Smooth muscle cell (in vitro differentiated cells): ENCODE data around the gene GNG3. TPM values are rescaled to one million over a fixed set of nuclear protein-coding genes. Genes with fewer than 3 reads are reported as not detected.

ENCODE experiments used
- DNase-seq: peaks from one replicate; lab custom pipeline; 2025; ENCODE audit not compliant: unreplicated experiment; lab: John Stamatoyannopoulos, UW
- H2AFZ ChIP-seq: fragments of 200-600 bp; sonication (generic); 2 replicates; pipeline ENCODE4 v1.6.0; 2016; ENCODE audit warnings: antibody characterized with exemption, low read depth, mild to moderate bottlenecking
- H3F3A ChIP-seq: fragments of 200-600 bp; sonication (generic); 2 replicates; pipeline ENCODE4 v1.6.0; 2017; ENCODE audit warnings: antibody characterized with exemption, low read depth
- H3K27ac ChIP-seq: fragments of 200-600 bp; sonication (generic); 2 replicates; pipeline ENCODE4 v1.5.1; 2016; ENCODE audit warnings: low read depth, mild to moderate bottlenecking
- H3K27me3 ChIP-seq: fragments of 200-600 bp; sonication (generic); 2 replicates; pipeline ENCODE4 v1.6.1; 2016; ENCODE audit warnings: low read depth, mild to moderate bottlenecking
- H3K36me3 ChIP-seq: fragments of 200-600 bp; sonication (generic); 2 replicates; pipeline ENCODE4 v1.5.1; 2016; ENCODE audit warnings: low read depth
- H3K4me1 ChIP-seq: fragments of 200-600 bp; sonication (generic); 2 replicates; pipeline ENCODE4 v1.5.1; 2016; ENCODE audit warnings: low read depth
- H3K4me2 ChIP-seq: fragments of 200-600 bp; sonication (generic); 2 replicates; pipeline ENCODE4 v1.6.0; 2016; ENCODE audit warnings: mild to moderate bottlenecking
- H3K4me3 ChIP-seq: fragments of 200-600 bp; sonication (generic); 2 replicates; pipeline ENCODE4 v1.5.1; 2016; ENCODE audit warnings: mild to moderate bottlenecking
- H3K79me2 ChIP-seq: fragments of 200-600 bp; sonication (generic); 2 replicates; pipeline ENCODE4 v1.6.0; 2016; ENCODE audit warnings: low read depth, mild to moderate bottlenecking
- H3K9ac ChIP-seq: fragments of 200-600 bp; sonication (generic); 2 replicates; pipeline ENCODE4 v1.6.0; 2016; ENCODE audit warnings: low read depth
- H3K9me3 ChIP-seq: fragments of 200-600 bp; sonication (generic); replicated peaks from 2 replicates; pipeline ENCODE4 v1.5.1; 2016; ENCODE audit warnings: low read depth
- H4K20me1 ChIP-seq: fragments of 200-600 bp; sonication (generic); 2 replicates; pipeline ENCODE4 v1.6.0; 2016; ENCODE audit warnings: low read depth
- CTCF ChIP-seq: fragments of 200-600 bp; sonication (generic); IDR thresholded peaks from 2 replicates; pipeline ENCODE4 v1.5.1; 2017; ENCODE audit warnings: borderline replicate concordance, mild to moderate bottlenecking, antibody characterized with exemption; ENCODE audit not compliant: insufficient read depth, poor library complexity, severe bottlenecking
- WGBS: methylation state at CpG from one replicate; pipeline ENCODE4 v1.1.7; 2016; ENCODE audit warnings: low lambda C conversion rate; 5-methylcytosine and 5-hydroxymethylcytosine counted together
- polyA plus RNA-seq: library from polyadenylated mRNA; unstranded; fragments of >200 nt; fragmentation: Nextera tagmentation; extraction: Ambion mirVana; gene quantifications from 2 replicates; pipeline ENCODE4 v1.2.1, GENCODE V29; 2016
- total RNA-seq: library from RNA; depleted of rRNA; stranded (reverse); fragments of >200 nt; gene quantifications from 2 replicates; pipeline ENCODE4 v1.2.3, GENCODE V29; 2014

The GNG3 gene
- total and polyA plus RNA-seq, 2 experiments from 2014 or later = 0.18 TPM; not detected in 1

DNA sequence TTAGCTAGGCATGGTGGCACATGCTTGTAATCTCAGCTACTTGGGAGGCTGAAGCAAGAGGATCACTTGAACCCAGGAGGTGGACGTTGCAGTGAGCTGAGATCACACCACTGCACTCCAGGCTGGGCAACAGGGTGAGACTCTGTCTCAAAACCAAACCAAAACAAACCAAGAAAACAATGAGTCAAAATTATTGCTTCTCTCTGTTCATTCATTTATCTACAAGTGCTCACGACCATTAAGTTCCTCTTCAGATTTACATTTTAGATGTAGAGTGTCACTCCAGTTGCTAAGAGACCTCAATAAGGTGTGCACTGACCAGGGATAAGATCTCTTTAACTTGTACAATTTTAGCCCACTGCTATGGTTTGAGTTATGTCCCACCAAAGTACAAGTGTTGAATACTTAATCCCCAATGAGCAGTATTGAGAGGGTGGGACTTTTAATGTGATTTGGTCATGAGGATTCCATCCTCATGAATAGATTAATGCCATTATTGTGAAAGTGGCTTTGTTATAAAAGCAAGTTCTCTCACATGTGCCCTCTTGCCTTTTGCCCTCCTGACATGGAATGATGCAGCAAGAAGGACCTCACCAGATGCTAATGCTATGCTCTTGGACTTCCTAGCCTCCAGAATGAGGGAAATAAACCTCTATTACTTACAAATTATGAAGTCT, 12.0 kb downstream of the GNG3 start:
- H3K36me3 ChIP-seq = peaks cover 31% of the 10 kb centered on the region
- no peak overlapping the region for H3K9ac ChIP-seq

GRCh38 chr11:62721994-62722393, 14.5 kb downstream of the GNG3 start:
- H3K27me3 ChIP-seq = no peaks in the 10 kb centered on the region
- no peak overlapping the region for H2AFZ ChIP-seq
- H3K4me1 ChIP-seq = peaks cover 16% of the 10 kb centered on the region
- DNase-seq = no peak
- H3K79me2 ChIP-seq = peaks cover 88% of the 10 kb centered on the region
- H3K36me3 ChIP-seq = peaks cover 31% of the 10 kb centered on the region
- no peak overlapping the region for H3K27ac ChIP-seq
- H4K20me1 ChIP-seq = peaks cover 53% of the 10 kb centered on the region
- H3K9ac ChIP-seq = no peak overlapping the region
- no peak for TF ChIP-seq CTCF
- no peak overlapping the region for H3K4me3 ChIP-seq
- no peaks in the 10 kb centered on the region for H3K9me3 ChIP-seq
- H3F3A ChIP-seq = peaks cover 24% of the 10 kb centered on the region
- WGBS = 80% methylated on average over 7 of the region's 7 CpGs
- H3K4me2 ChIP-seq = no peak overlapping the region

More for the DNA sequence above, 12.0 kb downstream of the GNG3 start:
- H2AFZ ChIP-seq = no peak overlapping the region
- peaks cover 5% of the 10 kb centered on the region for H3K4me1 ChIP-seq
- no peak overlapping the region for H3K4me3 ChIP-seq
- H3K27ac ChIP-seq = no peak overlapping the region
- no peak overlapping the region for H3K4me2 ChIP-seq
- no peak for DNase-seq
- H3K27me3 ChIP-seq = no peaks in the 10 kb centered on the region
- no peaks in the 10 kb centered on the region for H3K9me3 ChIP-seq
- 96% methylated on average over 2 of the region's 2 CpGs for WGBS
- no peak for TF ChIP-seq CTCF
- peaks cover 76% of the 10 kb centered on the region for H3K79me2 ChIP-seq
- H4K20me1 ChIP-seq = peaks cover 31% of the 10 kb centered on the region
- peaks cover 35% of the 10 kb centered on the region for H3F3A ChIP-seq

DNA sequence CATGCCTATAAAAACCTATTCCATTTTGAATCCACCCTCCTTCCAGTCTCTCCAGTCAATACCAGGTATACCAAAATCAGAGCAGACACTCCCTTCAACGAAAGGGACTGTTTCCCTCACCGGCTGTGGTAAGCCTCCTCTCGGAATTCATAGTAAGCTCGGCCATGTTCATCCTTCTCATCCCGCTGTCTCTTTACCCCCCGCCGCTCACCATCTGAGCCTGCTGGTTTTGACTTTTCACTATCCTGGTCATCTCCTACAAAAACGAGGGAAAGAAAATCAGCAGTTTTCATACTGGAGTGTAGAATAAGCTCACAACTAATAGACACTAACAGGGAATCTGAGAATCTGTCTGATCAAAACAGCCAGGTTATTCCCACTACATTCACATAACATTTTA, 16.7 kb downstream of the GNG3 start:
- H3K27ac ChIP-seq = peak overlapping the region; percentile 89

More for the DNA sequence above, 16.7 kb downstream of the GNG3 start:
- H3K4me3 ChIP-seq = peak overlapping the region; percentile 87
- H3K4me1 ChIP-seq = peaks cover 16% of the 10 kb centered on the region
- H2AFZ ChIP-seq = no peak overlapping the region
- 79% methylated on average over 8 of the region's 8 CpGs for WGBS
- peaks cover 30% of the 10 kb centered on the region for H3K36me3 ChIP-seq
- H3K79me2 ChIP-seq = peaks cover 80% of the 10 kb centered on the region
- H3F3A ChIP-seq = peaks cover 32% of the 10 kb centered on the region
- H3K4me2 ChIP-seq = peak overlapping the region; percentile 99
- TF ChIP-seq CTCF = no peak
- H3K27me3 ChIP-seq = no peaks in the 10 kb centered on the region
- no peak for DNase-seq
- H3K9me3 ChIP-seq = no peaks in the 10 kb centered on the region
- H4K20me1 ChIP-seq = peaks cover 53% of the 10 kb centered on the region
- H3K9ac ChIP-seq = peak overlapping the region; percentile 77
